IPS-18c (cell line): Measurements from ENCODE around the gene FZD4.
"Not testable (repeated sequence)": the region's sequence is repeated elsewhere in the genome, so short reads cannot be mapped to it uniquely, and the experiment has no call there.

ENCODE experiments used
- H3K4me3 ChIP-seq: 2 replicates; pipeline ENCODE4 v1.7.0; 2013; ENCODE audit warnings: low read depth, mild to moderate bottlenecking, low read length, moderate library complexity; ENCODE audit not compliant: insufficient read depth
- H3K9me3 ChIP-seq: one replicate; pipeline ENCODE4 v1.6.1; 2013; ENCODE audit warnings: mild to moderate bottlenecking, low read length, moderate library complexity; ENCODE audit not compliant: control insufficient read depth, insufficient read depth

The FZD4 gene

GRCh38 chr11:86980086-86980796 is 25.0 kb upstream of the FZD4 start:
- no peaks in the 10 kb centered on the region for H3K9me3 ChIP-seq
- no peak overlapping the region for H3K4me3 ChIP-seq

DNA sequence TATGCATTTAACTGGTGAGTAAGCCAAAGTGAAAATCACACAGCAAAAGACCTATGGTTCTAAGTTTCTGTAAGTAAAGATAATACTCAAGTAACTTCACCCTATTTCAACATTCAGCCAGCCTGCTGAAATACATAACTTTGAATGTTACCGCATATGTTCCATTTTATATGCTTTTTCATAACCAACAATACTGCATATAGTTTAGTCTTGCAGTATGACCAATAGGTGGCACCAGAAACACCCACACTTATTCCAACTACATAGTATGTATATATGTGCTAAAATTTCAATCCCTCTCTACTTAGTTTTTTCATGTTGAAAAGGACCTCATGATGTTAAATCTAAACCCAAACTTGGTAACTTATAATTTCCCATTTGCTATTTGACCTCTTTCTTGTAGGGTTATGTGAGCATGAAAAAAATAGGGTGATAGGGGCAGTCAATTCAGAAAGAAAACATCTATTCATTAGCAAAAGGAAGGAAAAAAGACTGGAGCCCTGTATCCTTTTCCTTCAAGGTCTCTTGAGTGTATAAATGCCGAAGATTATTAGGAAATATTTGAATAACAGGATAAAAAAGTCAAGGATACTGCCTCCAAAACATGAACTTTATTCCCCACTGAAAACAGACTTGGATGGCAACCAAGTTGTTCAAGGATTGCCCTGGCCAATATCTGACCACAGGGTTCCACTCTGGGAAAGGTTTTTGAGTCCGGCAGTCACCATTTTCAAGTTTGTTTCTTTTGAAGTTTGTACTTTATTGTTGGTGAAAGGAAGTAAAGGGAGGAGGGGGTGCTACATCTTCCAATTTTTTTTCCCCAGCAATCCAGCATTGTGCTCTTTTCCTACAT is 23.8 kb upstream of the FZD4 start:
- no peak overlapping the region for H3K4me3 ChIP-seq
- no peaks in the 10 kb centered on the region for H3K9me3 ChIP-seq

DNA sequence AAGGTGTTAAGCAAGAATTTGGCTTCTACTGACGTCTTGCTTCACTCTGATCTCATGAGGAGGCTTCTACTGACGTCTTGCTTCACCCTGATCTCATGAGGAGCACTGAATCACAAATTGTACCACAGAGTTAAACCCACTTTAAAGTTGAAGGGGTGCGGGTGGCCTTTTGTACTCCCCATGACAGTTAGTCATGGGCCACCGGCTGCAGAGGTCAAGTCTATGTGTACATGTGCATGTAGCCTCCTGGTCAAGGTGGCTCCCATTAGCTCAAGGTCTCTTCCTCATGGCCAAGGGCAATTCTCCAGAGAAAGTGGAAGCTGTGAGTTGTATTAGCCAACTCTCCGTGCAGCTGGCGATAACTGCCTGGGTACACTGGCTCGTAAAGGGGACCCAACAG is 23.1 kb upstream of the FZD4 start:
- H3K9me3 ChIP-seq, result peaks cover 2% of the 10 kb centered on the region
- no peak overlapping the region for H3K4me3 ChIP-seq

DNA sequence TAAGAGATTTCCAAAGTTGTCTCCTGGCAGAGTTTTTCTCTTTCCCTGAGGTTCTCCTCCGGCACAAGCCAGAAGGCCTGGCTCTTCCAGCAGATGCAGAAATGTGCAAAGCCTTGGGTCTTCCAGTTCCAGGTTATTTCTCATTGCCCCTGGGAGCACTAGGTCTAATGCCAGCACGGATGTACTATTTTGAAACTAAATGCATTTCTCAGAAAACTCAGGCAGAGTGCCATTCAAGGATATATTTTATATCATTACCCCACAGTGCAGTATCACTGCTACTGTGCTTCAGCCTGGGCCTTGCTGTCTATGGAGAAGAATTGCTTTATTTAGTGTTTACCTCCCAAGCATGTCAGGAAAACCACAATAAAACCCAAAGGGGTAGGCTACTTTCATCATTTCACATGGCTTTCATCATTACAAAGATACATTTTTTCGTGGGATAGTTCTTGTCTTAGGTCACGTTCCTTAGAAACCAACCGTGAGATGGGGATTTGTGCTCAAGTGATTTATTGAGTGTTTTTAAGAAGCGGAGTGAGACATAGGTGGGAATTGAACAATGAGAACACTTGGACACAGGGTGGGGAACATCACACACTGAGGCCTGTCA is 22.4 kb upstream of the FZD4 start:
- no peak overlapping the region for H3K4me3 ChIP-seq
- H3K9me3 ChIP-seq, result peaks cover 3% of the 10 kb centered on the region

- H3K9me3 ChIP-seq, result peaks cover 5% of the 10 kb centered on the region
Observed at GRCh38 chr11:86972734-86973133, 17.5 kb upstream of the FZD4 start.

GRCh38 chr11:86969258-86969657 is 14.1 kb upstream of the FZD4 start:
- H3K4me3 ChIP-seq, result no peak overlapping the region
- H3K9me3 ChIP-seq, result peaks cover 5% of the 10 kb centered on the region

More at GRCh38 chr11:86972734-86973133, 17.5 kb upstream of the FZD4 start:
- no peak overlapping the region for H3K4me3 ChIP-seq

DNA sequence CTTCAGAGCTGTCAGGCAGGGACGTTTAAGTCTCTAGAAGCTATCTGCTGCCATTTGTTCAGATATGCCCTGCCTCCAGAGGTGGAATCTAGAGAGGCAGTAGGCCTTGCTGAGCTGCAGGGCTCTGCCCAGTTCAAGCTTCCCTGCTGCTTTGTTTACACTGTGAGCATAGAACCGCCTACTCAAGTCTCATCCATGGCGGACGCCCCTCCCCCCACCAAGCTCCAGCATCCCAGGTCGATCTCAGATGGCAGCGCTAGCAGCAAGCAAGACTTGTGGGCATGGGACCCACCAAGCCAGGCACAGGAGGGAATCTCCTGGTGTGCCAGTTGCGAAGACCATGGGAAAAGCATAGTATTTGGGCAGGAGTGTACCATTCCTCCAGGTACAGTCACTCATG is 12.4 kb upstream of the FZD4 start:
- not testable (repeated sequence) for H3K9me3 ChIP-seq, H3K4me3 ChIP-seq

DNA sequence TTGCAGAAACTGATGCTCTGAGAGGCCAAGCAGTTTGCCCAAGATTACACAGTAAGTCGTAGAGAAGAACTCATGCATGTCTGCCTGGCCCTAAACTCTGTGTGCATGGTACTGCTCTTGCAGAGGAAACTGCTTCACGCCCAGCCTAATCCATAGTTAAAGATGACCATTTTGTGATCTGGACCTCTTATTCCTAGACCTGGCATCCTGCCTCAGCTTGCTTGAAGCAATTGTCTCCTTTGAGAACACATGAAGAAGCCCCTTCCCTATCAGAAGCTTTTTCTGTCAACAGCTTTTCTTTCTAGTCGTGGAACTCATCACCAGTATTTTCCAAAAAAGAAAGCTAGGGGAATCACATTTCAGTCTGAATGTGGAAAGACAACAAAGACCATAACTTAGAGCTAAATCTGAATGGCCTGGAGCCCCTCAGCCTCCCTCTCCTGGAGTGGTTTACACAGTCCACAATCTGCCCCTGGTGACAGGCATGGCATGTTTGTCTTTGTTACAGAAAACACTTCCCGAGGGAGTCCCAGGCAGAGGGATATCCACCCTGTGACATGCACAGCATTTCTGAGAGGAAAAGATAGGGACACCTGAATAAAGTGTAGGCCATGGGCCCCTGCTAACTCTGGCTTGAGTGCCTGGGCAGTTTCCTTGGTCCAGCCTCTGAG is 2.9 kb upstream of the FZD4 start:
- H3K9me3 ChIP-seq, result no peaks in the 10 kb centered on the region
- no peak overlapping the region for H3K4me3 ChIP-seq

DNA sequence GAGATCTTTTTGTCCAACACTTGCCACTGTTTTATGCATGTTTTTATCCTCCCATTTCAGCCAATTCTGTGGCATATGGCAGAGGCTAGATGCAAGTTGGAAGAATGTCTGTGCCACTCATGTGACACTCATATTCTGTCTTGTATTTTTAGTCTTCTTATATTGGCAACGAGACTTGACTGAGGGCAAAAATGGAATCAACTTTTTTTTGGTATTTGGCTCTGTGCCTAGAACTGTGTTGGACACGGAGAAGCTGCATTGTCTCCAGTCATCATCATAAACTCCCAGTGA is 1.7 kb upstream of the FZD4 start:
- no peaks in the 10 kb centered on the region for H3K9me3 ChIP-seq
- H3K4me3 ChIP-seq, result peak overlapping the region; percentile 68; the same call in 1 of the 2 replicates

GRCh38 chr11:86955111-86955360 is 159 bp downstream of the FZD4 start:
- H3K9me3 ChIP-seq, result no peaks in the 10 kb centered on the region
- peak overlapping the region; percentile 56 for H3K4me3 ChIP-seq

- H3K9me3 ChIP-seq, result no peaks in the 10 kb centered on the region
- H3K4me3 ChIP-seq, result peak overlapping the region; percentile 56
Observed at GRCh38 chr11:86954269-86955110, 705 bp downstream of the FZD4 start.

- H3K4me3 ChIP-seq, result no peak overlapping the region
- no peaks in the 10 kb centered on the region for H3K9me3 ChIP-seq
Observed at GRCh38 chr11:86952221-86952875, 2.8 kb downstream of the FZD4 start.

GRCh38 chr11:86951706-86952105 is 3.5 kb downstream of the FZD4 start:
- H3K9me3 ChIP-seq, result no peaks in the 10 kb centered on the region

GRCh38 chr11:86950661-86950995 is 4.6 kb downstream of the FZD4 start:
- no peaks in the 10 kb centered on the region for H3K9me3 ChIP-seq
- H3K4me3 ChIP-seq, result no peak overlapping the region

More at GRCh38 chr11:86951706-86952105, 3.5 kb downstream of the FZD4 start:
- no peak overlapping the region for H3K4me3 ChIP-seq

- no peaks in the 10 kb centered on the region for H3K9me3 ChIP-seq
- H3K4me3 ChIP-seq, result no peak overlapping the region
Observed at GRCh38 chr11:86949995-86950660, 5.1 kb downstream of the FZD4 start.

DNA sequence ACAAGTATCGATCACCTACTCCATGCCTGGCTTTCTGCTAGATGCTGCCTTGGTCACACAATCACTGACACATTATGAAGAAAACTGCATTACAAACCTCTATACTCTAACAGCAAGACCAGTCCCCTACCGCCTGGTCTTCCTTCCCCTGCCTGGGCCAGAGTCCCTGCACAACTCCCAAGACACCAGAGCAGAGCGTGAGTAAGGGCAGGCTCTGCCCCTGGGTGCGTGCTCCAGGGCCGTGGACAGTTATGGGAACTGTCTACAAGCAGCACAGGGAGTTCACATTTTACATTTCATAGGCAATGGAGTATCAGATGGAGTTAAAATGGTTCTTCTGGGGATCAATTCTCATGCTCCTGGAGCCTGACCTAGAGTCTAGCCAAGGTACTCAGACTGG is 6.5 kb downstream of the FZD4 start:
- Histone ChIP-seq H3K9me3 (no peaks in the 10 kb centered on the region), H3K4me3 (no peak overlapping the region)
